ENCODE measurements around the gene SF1.

SF1 gene

DNA sequence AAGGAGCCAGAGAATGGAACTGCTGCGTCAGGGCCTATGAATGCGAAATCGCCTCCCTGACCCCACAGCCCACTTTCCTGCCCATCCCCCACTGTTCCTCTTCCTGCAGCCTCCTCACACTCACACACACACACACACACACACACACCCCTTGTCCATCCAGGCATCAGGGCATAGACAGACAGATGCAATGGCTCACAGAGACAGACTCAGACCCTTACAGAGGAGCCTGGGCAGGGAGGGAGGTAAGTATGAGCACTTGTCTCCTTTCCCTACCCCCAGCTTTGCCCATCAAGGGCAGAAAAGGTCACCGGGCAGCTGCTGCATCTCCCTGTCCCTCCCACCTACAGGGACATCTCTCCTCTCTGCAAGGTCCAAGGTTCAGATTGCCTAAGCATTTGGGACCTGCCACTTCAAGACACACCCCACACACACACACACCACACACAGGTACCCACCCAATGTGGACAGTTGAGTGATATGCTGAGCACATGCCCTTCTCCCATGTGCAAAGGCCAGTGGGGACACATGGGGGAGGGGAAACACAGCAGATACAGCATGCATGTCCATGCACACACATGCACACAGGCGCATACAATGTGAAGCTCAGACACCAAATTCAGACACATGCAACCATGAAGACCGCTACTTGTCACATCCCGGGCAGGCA lies 53.3 kb downstream of the SF1 start:
- no peak for DNase-seq (ENCODE audit: low spot score)

DNA sequence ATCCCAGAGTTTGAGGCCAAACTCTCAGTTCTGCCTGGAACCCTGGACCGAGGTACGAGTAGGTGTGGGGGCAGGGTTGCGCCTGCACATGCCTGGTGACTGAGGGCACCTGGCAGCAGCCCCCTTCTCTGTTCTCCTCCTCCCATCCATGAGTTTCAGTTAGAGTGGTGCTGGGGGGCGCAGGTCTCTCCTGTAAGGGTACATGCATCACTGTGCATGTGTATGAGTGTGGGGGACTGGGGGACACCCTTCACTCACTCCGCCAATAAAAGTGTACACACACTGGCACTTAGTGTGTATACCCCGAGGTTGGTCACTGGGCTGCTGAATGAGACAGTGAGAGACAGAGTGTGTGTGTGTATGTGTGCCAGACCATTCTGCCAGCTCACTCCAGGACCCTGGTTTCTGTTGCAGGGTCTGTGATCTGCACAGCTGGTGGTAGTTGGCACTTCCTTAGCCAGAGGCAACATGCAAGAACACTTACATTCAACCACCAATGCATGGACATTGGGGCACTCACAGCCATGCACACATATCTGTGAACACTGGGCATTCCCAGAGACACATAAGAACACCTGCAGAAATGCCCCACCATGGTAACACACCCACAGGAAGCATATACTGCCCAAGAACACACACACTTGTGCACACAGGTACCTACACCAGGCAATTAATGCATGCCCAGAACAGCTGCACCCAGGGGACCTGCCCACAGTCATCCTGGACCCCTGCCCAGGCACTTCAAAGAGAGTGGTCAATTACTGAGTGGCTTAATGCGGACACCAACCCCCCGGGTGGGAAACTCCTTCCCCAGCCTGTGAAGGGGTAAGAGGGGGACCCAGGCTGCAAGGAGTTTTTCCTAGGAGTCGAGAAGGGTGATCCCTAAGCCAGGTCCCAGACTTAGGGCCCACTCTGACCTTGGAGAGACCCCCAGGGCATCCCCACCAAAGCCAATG lies 54.2 kb downstream of the SF1 start:
- no peak for DNase-seq (ENCODE audit: low spot score)

DNA sequence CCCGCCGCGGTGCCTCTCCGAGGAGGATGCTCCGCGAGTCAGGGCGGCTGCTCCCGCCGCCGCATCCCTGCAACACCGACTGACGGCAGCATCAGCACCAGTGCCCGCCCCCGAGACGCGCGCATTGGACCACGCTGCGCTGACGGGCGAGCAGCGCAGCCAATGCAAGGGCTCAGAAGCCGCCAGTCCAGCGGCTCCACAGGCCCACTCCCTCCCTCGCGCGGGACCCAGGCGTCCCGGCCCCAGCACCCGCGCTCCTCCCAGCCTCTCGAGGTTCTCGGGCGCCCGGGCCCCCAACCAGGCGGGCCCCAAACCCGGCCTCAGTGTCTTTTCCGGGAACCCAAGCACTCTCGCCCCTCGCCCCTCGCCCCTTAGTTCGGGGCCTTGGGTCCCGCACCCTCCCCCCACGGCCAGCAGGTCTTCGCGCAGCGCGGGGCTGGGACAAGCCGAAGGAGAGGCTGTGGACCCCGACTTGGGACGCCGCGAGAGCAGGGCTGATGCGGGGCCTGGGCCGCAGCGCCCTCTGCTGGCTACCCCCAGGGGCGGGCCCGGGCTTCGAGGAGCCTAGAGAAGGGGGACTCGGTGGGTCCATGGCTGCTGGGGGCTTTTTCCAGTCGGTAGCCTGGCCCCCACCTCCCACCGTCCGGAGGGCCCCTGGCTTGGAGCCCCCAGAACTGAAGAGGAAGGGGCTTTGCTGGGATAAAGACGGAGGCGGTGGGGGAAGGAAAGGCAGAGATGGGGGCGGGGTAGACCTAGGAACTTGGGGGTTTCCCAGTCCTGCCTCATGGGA lies 55.0 kb downstream of the SF1 start, which contains the start of gene NRXN2:
TSS of gene NRXN2 (minus strand) at position 81 of the 790 bp plus-strand sequence. CDS start 9,498 bp downstream, outside the sequence.
- DNase-seq (ENCODE audit: low spot score): peak; percentile 98

DNA sequence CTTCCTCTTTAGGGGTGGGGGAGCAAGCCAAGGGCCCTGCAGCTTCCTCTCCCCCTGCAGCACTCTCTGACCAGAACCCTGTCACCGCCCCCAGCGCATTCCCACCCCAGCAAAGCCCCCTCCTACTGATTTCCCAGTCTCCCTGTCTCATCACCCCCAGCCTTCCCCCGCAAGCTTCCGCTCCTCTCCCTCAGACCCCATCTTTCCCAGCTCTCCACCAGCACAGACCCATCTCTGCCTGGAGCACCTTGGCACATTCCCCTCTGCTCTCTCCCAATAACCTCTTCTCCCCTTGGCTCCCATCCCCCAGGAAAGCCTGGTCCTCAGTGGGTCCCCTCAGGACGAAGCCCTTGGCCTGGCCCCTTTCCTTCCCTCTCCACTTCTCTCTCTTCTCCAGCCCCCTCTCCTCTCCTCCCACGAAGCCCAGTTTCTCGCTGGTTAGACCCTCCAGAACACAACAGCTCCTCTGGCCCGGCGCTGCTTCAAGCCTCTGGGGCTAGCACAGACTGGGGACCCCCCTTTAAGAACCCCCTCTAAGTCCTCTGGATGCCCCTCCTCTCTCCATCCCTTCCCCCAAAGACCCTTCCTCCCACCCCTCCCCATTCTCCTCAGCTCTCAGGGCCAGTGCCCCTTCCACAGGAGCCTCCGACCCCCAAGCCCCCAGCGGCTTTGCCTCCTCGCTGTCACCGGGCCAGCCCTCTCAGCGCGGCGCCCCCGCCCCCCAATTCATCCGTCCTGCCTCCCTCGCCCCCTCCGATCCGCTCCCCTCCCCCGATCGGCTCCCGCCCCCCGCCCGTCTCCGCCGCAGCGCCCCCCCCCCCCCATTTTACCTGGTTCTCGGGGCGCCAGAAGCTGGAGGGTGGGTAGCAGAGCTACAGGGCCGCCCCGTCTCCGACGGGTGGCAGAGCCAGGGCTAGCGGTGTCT lies 55.9 kb downstream of the SF1 start:
- no peak for DNase-seq (ENCODE audit: low spot score)

DNA sequence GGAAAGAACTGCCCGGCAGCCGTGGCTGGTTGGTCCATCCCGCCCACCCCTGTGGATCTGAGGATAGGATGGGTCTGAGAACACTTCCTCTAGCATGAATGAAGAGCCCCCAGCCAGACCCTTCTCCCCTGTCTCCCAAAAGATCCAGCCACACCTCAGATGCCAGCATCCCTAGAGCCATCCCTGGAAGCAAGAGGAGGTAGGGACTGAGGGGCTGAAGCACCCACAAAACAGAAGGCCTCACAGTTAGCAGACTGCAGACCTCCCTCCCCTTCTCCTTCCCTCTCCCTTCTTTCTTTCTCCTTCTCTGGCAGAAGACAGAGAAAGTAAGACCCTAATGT lies 57.0 kb downstream of the SF1 start:
- no peak for DNase-seq (ENCODE audit: low spot score)

DNA sequence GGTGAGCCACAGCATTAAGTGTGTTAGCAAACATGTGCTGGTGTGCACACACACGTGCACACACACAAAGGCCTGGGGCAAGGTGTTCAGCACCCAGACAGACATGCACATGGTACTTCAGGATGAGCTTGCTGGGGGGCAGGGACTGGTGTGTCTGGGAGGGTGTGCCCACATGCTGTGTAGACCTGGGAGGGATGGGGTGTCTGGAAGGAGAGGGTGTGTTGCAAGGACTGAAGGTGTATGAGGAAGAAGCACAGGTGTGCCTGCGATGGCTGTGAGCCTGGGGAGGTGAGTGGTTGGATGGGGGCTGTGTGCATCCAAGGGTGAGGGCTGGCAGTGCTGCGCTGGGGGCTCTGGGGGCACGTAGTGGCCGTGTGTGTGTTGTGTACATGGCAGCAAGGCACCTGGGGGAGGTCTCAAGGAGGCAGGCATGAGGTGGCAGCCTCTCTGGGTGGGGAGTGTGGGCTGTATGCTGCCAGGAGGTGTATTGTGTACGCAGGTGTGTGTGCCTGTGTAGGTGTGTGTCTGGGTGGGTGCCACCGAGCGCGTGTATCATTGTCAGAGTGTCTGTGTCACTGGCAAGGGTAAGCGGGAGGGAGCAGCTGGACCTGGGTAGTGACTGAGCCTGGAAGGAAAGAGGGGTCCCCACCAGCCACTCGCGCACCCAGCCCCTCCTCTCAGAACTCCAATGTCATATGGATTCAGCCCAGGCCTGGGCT lies 57.5 kb downstream of the SF1 start:
- no peak for DNase-seq (ENCODE audit: low spot score)

DNA sequence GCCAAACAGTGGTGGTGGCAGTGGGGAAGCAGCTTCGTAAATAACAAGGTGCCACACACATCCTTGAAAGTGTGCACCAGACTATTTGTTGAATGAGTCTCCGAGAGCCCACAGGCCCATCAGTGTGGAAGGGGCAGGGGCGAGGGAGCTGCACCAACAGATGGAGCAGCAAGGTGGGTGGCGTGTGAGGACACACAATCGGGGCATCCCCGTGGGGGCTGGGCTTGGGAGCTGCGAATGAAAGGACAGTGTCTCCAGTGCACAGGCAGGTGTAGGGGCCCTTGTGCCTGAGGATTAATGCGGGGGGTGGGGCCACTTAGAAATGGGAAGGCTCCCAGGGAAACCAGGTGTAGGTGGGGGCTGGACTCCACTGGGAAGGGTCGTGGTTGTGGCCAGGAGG lies 58.2 kb downstream of the SF1 start:
- no peak for DNase-seq (ENCODE audit: low spot score)

DNA sequence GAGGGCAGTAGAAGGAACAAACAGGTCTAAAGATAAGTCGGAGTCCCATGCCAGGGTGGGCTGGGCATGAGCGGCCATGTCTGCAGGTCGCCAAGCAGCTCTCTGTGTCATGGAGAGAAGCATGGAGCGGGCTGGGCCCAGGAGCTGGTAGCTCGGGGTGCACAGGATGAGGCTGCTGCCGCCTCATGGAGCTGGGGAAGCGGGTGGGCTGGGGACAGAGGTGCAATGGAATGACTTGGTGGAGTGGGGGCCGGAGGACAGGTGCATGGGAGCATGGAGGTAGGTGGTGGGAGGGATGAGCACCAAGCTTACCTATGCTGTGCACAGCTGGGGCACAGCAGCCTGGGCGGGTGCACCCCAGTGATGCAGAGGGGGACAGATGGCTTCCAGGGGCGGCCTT lies 58.9 kb downstream of the SF1 start:
- DNase-seq (ENCODE audit: low spot score): no peak

DNA sequence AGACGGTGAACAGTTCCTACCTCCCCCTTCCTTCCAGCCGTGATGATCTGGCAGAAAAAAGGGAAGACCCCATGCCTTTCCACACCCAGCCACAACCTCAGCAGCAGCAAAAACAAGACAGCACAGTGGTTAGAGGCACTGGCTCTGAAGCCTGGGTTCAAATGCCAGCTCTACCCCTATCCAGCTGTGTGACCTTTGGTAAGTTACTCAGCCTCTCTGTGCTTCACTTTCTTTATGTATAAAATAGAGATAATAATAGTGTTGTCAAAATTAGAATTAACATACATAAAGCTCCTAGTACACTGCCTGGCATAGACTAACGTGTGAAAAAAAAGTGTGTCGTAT lies 59.6 kb downstream of the SF1 start:
- no peak for DNase-seq (ENCODE audit: low spot score)

DNA sequence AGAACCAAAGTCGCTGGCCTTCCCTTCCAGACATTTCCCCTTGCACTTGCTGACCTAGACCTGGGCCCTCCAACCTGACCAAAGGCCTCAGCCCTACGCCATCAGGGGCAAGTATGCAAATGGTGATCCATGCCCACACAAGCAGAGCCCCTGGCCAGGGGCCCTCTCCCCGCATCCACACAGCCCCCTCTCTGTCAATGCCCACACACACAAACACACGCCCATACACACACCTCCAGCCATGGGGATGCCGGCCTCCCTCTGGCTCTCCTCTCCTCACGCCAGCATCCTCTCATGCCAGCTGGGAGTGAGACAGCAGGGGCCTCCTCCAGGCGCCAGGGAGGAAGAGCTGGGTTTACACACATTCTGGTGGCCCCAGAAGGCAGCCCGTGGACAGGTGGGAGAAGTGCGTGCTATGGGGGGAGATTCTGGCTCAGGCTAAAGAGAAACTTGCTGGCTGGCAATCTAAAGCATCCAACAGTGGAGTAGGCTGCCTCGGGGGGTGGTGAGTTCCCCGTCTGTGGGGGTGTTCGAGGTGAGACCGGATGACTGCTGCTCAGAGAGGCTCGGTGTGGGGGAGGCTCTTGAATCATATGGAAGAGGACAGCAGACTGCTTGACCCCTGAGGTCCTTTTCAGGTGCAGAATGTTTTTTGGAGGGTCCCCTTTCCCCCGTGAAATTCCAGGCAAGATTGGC lies 60.1 kb downstream of the SF1 start:
- DNase-seq (ENCODE audit: low spot score): no peak

DNA sequence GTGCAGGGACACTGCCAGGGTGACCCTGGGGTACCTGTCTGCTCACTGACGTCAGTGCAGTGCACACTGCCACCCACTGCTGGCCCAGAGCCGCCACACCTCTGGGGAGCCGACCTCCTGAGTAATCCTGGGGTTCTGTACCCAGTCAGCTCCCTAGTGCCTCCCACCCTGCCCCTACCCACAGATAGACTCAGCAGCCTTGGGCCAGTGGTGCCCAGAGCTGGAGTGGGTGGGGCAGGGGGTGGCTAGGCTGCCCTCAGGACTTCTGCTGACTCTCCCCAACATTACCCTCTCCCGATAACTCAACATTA lies 61.1 kb downstream of the SF1 start:
- no peak for DNase-seq (ENCODE audit: low spot score)

DNA sequence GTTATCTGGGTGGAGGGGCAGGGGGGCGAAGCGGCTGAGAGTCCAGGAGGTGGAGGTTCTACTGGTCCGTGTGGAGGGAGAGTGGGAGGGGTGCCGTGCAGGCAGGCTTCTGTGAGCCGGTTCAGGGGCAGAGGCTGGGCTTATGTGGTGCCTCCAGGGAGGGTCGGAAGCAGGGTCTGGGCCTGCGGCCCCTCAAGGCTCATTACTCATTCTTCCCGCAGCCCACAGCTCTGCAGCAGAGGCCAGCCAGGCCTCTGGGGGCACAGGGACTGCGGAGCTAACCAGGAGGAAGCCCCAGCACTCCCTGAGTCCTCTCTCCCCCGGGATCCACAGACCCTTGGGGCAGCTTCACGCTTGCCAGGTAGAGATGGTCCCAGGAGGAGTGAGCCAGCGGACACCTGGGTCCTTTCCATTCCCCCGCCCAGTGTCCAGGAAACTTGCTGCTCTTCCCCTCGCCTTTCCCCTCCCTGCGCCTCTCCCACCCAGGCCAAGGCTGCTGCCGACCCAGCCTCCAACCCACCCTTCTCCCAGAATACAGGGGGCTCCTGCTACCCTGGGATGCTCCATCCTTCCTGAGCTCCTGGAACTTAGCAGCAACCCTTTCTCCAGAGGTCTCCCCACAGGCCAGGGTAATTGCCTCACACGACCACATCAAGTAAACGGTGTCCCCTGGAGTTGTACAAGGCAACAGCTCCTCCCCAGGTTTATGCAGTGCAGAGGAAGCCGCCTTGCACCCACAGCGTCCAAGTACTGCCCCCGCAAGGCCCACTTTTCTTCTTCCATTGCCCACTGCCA lies 61.7 kb downstream of the SF1 start:
- no peak for DNase-seq (ENCODE audit: low spot score)

DNA sequence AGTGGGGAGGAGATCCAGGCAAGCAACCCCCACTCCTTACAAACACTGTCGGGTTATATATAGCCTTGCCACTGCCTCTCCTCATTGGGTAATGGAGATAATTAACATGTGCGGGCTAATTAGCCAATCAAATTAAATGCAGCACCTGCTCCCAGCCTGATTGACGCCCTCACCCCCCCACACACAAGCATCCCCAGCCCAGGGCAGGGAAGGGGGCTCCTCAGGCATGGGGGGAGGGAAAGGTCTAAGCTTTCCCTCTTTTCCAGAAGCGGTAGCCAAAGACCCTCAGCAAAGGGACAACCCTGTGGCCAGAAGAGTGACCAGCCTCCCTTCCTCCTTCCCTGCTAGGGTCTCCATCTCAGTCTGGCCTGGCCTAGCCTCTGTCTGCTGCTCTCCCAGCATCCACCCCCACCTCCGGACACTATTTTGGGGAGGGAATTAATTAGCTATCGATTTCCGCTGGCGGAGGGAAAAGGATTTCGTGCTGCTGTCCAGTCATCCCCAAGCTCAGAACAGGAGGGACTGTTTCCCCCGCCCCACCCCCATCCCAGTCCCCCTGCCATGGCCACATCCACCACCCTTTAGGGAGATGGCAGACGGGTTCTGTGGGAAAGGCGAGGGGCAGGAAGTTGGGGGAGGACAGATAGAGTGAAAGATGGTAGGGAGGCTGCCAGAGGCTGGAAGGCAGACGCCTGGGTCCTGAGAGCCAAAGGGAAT lies 62.4 kb downstream of the SF1 start:
- no peak for DNase-seq (ENCODE audit: low spot score)

DNA sequence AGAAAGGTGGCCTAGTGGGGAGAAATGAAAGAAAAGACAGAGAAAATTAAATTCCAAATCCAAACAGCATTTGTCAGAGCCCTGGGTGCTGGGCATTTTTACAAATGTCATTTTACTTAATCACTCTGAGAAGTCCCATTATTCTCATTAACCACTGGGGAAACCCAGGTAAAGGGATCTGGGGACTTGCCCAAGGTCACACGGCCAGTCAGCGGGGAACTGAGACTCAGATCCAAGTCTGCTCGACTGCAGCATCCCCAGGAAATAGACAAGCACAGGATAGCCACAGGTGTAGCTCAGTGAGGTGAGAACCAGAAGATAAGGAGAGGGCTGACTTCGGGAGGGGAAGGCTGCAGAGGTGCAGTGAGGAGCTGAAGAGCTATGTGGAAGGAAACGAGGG lies 63.2 kb downstream of the SF1 start:
- DNase-seq (ENCODE audit: low spot score): no peak

DNA sequence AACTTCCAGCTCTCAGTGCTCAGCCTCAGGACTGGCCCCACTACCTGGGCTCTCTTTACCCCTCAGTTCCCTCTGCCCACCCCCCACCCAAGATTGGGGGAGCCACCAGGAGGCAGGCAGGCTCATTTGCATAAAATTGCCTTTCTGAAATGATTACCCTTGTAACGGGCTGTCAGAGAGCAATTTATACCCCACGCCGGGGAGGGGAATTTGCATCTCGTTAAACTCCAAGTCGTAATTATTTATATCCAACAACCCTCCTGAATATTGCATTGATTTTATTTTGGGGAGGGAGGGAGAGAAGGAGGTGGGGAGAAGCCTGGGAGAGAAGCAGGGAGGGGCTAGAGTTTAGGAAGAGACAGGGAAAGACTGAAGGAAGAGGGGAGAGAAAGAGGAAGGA lies 63.7 kb downstream of the SF1 start:
- DNase-seq (ENCODE audit: low spot score): no peak

Measured in iPS-NIHi11 (cell line).